HepG2 (cell line): ENCODE measurements around the gene ADGRB3. TPM values are rescaled to one million over a fixed set of nuclear protein-coding genes. Genes with fewer than 3 reads are reported as not detected.

Source experiments
- ATAC-seq: fragments of 200-7000 bp; cut with Tn5 transposase; 3 replicates; pipeline ENCODE4 v1.9.1; 2020; ENCODE audit warnings: mild to moderate bottlenecking, moderate library complexity
- BruUV-seq: library from RNA; stranded (reverse); fragments of 400-500 nt; replicated peaks from 2 replicates; lab custom pipeline; 2021; lab: Mats Ljungman, UMichigan
- CTCF ChIA-PET: fragments of 300-600 bp; formaldehyde crosslinking; extraction: SDS; loops from one replicate; lab custom pipeline; 2021; ENCODE audit warnings: low total read pairs, inconsistent platforms, low intra/inter-chr PET ratio; lab: Yijun Ruan, JAX
- POLR2A ChIA-PET: fragments of 350-600 bp; sonication (Branson Sonifier 250); formaldehyde crosslinking; loops from one replicate; lab custom pipeline; 2020; ENCODE audit warnings: antibody characterized with exemption, inconsistent platforms; lab: Yijun Ruan, JAX
- DNase-seq: peaks from one replicate; pipeline ENCODE4 v3.0.0-alpha.2; 2015; ENCODE audit warnings: low spot score
- FAIRE-seq: peaks from 3 replicates; lab custom pipeline; 2011; peaks lifted over from hg19 to GRCh38; lab: Jason Lieb, UNC
- H2AFZ ChIP-seq: one replicate; pipeline ENCODE4 v1.6.1; 2011; ENCODE audit warnings: low read length, inconsistent platforms
- H3K27ac ChIP-seq: fragments of 300-600 bp; 3 replicates; pipeline ENCODE4 v1.8.0; 2011; ENCODE audit warnings: mixed run types, mild to moderate bottlenecking, mixed read lengths, low read length, inconsistent platforms; ENCODE audit not compliant: insufficient read depth; ENCODE audit errors: extremely low read length
- H3K27me3 ChIP-seq, 2 experiments: fragments of 200-600 bp in 1 of 2; 2 replicates in 1 of 2; 3 replicates in 1 of 2; pipeline versions ENCODE4 v1.6.0 to v1.8.0; 2011; ENCODE audit warnings: low read length in 2 of 2, mild to moderate bottlenecking in 2 of 2, moderate library complexity in 2 of 2, inconsistent platforms in 1 of 2; ENCODE audit not compliant: insufficient read depth in 2 of 2, control insufficient read depth in 1 of 2
- H3K36me3 ChIP-seq, 2 experiments: fragments of 200-600 bp in 1 of 2; replicated peaks in 1 of 2; 2 replicates in 1 of 2; 3 replicates in 1 of 2; pipeline versions ENCODE4 v1.5.1 to v1.8.0; 2011; ENCODE audit warnings: low read length in 2 of 2, inconsistent platforms in 1 of 2; ENCODE audit not compliant: insufficient read depth in 2 of 2, control insufficient read depth in 1 of 2
- H3K4me1 ChIP-seq: 2 replicates; pipeline ENCODE4 v1.5.1; 2012; ENCODE audit warnings: low read length, inconsistent platforms; ENCODE audit not compliant: insufficient read depth
- H3K4me2 ChIP-seq: 2 replicates; pipeline ENCODE4 v1.6.0; 2011; ENCODE audit warnings: low read depth, low read length, inconsistent platforms
- H3K4me3 ChIP-seq, 3 experiments: fragments of 200-600 bp in 1 of 3; sonication (generic), shearing (Covaris generic) in 1 of 3; replicated peaks in 1 of 3; 2 replicates each; pipeline ENCODE4 v1.5.1; 2011 to 2016; ENCODE audit warnings: low read length in 3 of 3, inconsistent platforms in 2 of 3, low read depth in 2 of 3, mild to moderate bottlenecking in 2 of 3, control low read depth in 1 of 3, mixed read lengths in 1 of 3; ENCODE audit not compliant: insufficient read depth in 1 of 3
- H3K79me2 ChIP-seq: one replicate; pipeline ENCODE4 v1.6.1; 2011; ENCODE audit warnings: low read length, inconsistent platforms; ENCODE audit not compliant: insufficient read depth
- H3K9ac ChIP-seq: 2 replicates; pipeline ENCODE4 v1.6.0; 2011; ENCODE audit warnings: mild to moderate bottlenecking, low read depth, low read length, inconsistent platforms; ENCODE audit not compliant: insufficient read depth
- H3K9me3 ChIP-seq: 2 replicates; pipeline ENCODE4 v1.5.1; 2012; ENCODE audit warnings: mild to moderate bottlenecking, low read length
- H4K20me1 ChIP-seq: 2 replicates; pipeline ENCODE4 v1.6.0; 2011; ENCODE audit warnings: inconsistent platforms, mild to moderate bottlenecking, low read length, moderate library complexity; ENCODE audit not compliant: insufficient read depth
- CCAR2 ChIP-seq: fragments of 200-400 bp; formaldehyde crosslinking; optimal IDR thresholded peaks from 2 replicates; pipeline ENCODE3; 2018; ENCODE audit warnings: low read depth, mild to moderate bottlenecking, low read length, moderate library complexity
- HMGA1 ChIP-seq: sonication (generic); formaldehyde crosslinking; conservative IDR thresholded peaks from 2 replicates; pipeline ENCODE4 v1.4.0; 2020; ENCODE audit warnings: missing genetic modification reagents
- HNF4G ChIP-seq, 2 experiments: sonication (generic) in 1 of 2; formaldehyde crosslinking in 1 of 2; IDR thresholded peaks; 2 replicates each; pipeline versions ENCODE4 v1.4.0 to v1.6.1; 2011 to 2020; ENCODE audit warnings: borderline replicate concordance in 2 of 2, low read depth in 2 of 2, mild to moderate bottlenecking in 2 of 2, low read length in 1 of 2, missing genetic modification reagents in 1 of 2, moderate library complexity in 1 of 2
- HNRNPH1 ChIP-seq: fragments of 200-400 bp; formaldehyde crosslinking; optimal IDR thresholded peaks from 2 replicates; pipeline ENCODE3; 2017; ENCODE audit warnings: mild to moderate bottlenecking, low read depth, low read length
- KAT2B ChIP-seq: fragments of 150-350 bp; IDR thresholded peaks from 2 replicates; pipeline ENCODE4 v1.6.1; 2014; ENCODE audit warnings: low read depth, low read length, borderline replicate concordance
- LCORL ChIP-seq, 2 experiments: fragments of 450-650 bp in 1 of 2; sonication (generic) in 1 of 2; formaldehyde crosslinking in 1 of 2; IDR thresholded peaks; 2 replicates each; pipeline versions ENCODE4 v1.5.0 to v1.6.1; 2017 to 2020; ENCODE audit warnings: antibody characterized with exemption in 1 of 2, missing genetic modification reagents in 1 of 2
- MYNN ChIP-seq: sonication (generic); formaldehyde crosslinking; IDR thresholded peaks from 2 replicates; pipeline ENCODE4 v1.4.0; 2020; ENCODE audit warnings: mild to moderate bottlenecking, low read depth, missing genetic modification reagents
- PCBP1 ChIP-seq: fragments of 200-400 bp; formaldehyde crosslinking; IDR thresholded peaks from 2 replicates; pipeline ENCODE4 v1.6.1; 2017; ENCODE audit warnings: mild to moderate bottlenecking, low read depth, low read length, borderline replicate concordance
- PITX1 ChIP-seq: sonication (generic); formaldehyde crosslinking; IDR thresholded peaks from 2 replicates; pipeline ENCODE4 v1.5.1; 2020; ENCODE audit warnings: mild to moderate bottlenecking, missing genetic modification reagents
- POLR2AphosphoS2 ChIP-seq: IDR thresholded peaks from 2 replicates; pipeline ENCODE4 v1.6.1; 2011; ENCODE audit warnings: low read depth, low read length, improper control_type of control experiment
- RBAK ChIP-seq: sonication (generic); formaldehyde crosslinking; IDR thresholded peaks from 2 replicates; pipeline ENCODE4 v1.5.1; 2020; ENCODE audit warnings: mild to moderate bottlenecking, missing genetic modification reagents
- SCMH1 ChIP-seq: sonication (generic); formaldehyde crosslinking; IDR thresholded peaks from 2 replicates; pipeline ENCODE4 v1.9.0; 2021; ENCODE audit warnings: missing genetic modification reagents, mild to moderate bottlenecking, borderline replicate concordance
- ZBTB33 ChIP-seq: sonication (generic); formaldehyde crosslinking; IDR thresholded peaks from 2 replicates; pipeline ENCODE4 v1.4.0; 2020; ENCODE audit warnings: missing genetic modification reagents
- ZMYM4 ChIP-seq: sonication (generic); formaldehyde crosslinking; IDR thresholded peaks from 2 replicates; pipeline ENCODE4 v1.8.1; 2023; ENCODE audit warnings: mild to moderate bottlenecking, missing genetic modification reagents
- ZNF317 ChIP-seq: sonication (generic); formaldehyde crosslinking; IDR thresholded peaks from 2 replicates; pipeline ENCODE4 v1.5.0; 2020; ENCODE audit warnings: mild to moderate bottlenecking, missing genetic modification reagents
- ZNF362 ChIP-seq: sonication (generic); formaldehyde crosslinking; IDR thresholded peaks from 2 replicates; pipeline ENCODE4 v1.4.0; 2020; ENCODE audit warnings: missing genetic modification reagents, mild to moderate bottlenecking, borderline replicate concordance
- ZSCAN12 ChIP-seq: sonication (generic); formaldehyde crosslinking; IDR thresholded peaks from 2 replicates; pipeline ENCODE4 v1.9.0; 2021; ENCODE audit warnings: mild to moderate bottlenecking, missing genetic modification reagents
- WGBS: methylation state at CpG from one replicate; pipeline ENCODE4 v1.1.6; 2017; ENCODE audit warnings: low lambda C conversion rate; 5-methylcytosine and 5-hydroxymethylcytosine counted together
- in situ Hi-C: cut with HindIII; loops from 2 replicates; pipeline ENCODE4 v1.10.0; 2017; ENCODE audit warnings: low pct_unique_long_range_greater_than_20kb; ENCODE audit not compliant: extremely low pct_ligation_motif_present
- intact Hi-C: fragments of 100-400 bp; cut with micrococcal nuclease; formaldehyde crosslinking; loops from one replicate; pipeline ENCODE4 v1.10.0; 2022; ENCODE audit not compliant: unreplicated experiment
- polyA plus RNA-seq, 8 experiments: library from polyadenylated mRNA; depleted of rRNA in 3 of 8; stranded (reverse) in 7 of 8; unstranded in 1 of 8; fragments of >200 nt; fragmentation: Illumina TruSeq in 4 of 8; extraction: Trizol in 4 of 8; gene quantifications; 2 replicates each; pipeline versions ENCODE4 v1.2.1 to v1.2.3, GENCODE V29; 2011 to 2016; ENCODE audit warnings: low read depth in 4 of 8, missing spikeins in 1 of 8, mixed read lengths in 1 of 8; ENCODE audit not compliant: insufficient read depth in 1 of 8
- total RNA-seq, 5 experiments: library from RNA; depleted of rRNA; stranded (reverse); fragments of >200 nt; fragmentation: Illumina TruSeq; extraction: Trizol; gene quantifications; 2 replicates each; pipeline ENCODE4 v1.2.3, GENCODE V29; 2016; ENCODE audit warnings: low read depth in 1 of 5
- TF ChIP-seq, protein P1 (sequence below): sonication (generic); formaldehyde crosslinking; IDR thresholded peaks from 2 replicates; pipeline ENCODE4 v1.8.0; 2022; ENCODE audit warnings: missing genetic modification reagents, mild to moderate bottlenecking, borderline replicate concordance
- TF ChIP-seq, protein P2 (sequence below): sonication (generic); formaldehyde crosslinking; IDR thresholded peaks from 2 replicates; pipeline ENCODE4 v1.8.1; 2023; ENCODE audit warnings: mild to moderate bottlenecking, inconsistent platforms, moderate library complexity, missing genetic modification reagents, borderline replicate concordance

The ADGRB3 gene
- total and polyA plus RNA-seq, 2 of the 13 experiments (the other 11 are each of a cell fraction or from before 2014, with no cell fraction given) = not detected

DNA sequence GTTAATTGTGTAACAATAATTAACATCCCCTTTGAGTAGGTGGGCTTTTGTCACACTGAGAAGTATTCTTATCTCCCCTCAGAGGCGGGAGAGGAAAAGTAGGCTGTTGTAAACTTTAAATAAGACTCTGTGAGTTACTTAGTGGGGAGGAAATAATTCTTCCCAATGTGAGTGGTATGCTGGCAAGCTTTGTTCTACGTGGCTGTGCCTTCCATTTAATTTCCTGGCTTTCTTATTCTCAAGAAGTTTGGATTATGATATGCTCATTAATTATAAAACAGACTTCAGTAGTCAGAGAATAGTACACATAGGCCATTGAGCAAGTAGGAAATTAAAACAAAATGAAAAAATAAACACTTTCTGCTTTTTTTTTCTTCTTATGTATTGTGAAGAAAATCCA is 19.1 kb downstream of the ADGRB3 start (continued):
- TF ChIP-seq, protein P1, sequence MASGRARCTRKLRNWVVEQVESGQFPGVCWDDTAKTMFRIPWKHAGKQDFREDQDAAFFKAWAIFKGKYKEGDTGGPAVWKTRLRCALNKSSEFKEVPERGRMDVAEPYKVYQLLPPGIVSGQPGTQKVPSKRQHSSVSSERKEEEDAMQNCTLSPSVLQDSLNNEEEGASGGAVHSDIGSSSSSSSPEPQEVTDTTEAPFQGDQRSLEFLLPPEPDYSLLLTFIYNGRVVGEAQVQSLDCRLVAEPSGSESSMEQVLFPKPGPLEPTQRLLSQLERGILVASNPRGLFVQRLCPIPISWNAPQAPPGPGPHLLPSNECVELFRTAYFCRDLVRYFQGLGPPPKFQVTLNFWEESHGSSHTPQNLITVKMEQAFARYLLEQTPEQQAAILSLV (CRISPR knock-in tag) = no peak
- TF ChIP-seq HNF4G (IDR thresholded peaks at IDR 0.05; ENCODE audit: borderline replicate concordance, low read depth, low read length) (no peak), HNF4G (CRISPR knock-in tag; IDR thresholded peaks at IDR 0.05; ENCODE audit: borderline replicate concordance, low read depth) (no peak), HNRNPH1 (no peak), RBAK (CRISPR knock-in tag) (no peak), HMGA1 (CRISPR knock-in tag) (no peak), CCAR2 (no peak), MYNN (CRISPR knock-in tag) (no peak), ZSCAN12 (CRISPR knock-in tag) (no peak)
- TF ChIP-seq, protein P2, sequence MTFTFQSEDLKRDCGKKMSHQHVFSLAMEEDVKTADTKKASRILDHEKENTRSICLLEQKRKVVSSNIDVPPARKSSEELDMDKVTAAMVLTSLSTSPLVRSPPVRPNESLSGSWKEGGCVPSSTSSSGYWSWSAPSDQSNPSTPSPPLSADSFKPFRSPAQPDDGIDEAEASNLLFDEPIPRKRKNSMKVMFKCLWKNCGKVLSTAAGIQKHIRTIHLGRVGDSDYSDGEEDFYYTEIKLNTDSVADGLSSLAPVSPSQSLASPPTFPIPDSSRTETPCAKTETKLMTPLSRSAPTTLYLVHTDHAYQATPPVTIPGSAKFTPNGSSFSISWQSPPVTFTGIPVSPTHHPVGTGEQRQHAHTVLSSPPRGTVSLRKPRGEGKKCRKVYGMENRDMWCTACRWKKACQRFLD = no peak

- no peak for FAIRE-seq
- ChIA-PET CTCF (no interaction called here), POLR2A (no interaction called here)
- Histone ChIP-seq H3K27me3 (no peaks in the 10 kb centered on the region), H3K27ac (no peak overlapping the region), H3K4me3 (no peak overlapping the region), H3K79me2 (no peaks in the 10 kb centered on the region), H3K4me2 (no peak overlapping the region), H4K20me1 (no peaks in the 10 kb centered on the region), H3K4me1 (no peaks in the 10 kb centered on the region), H3K9me3 (no peaks in the 10 kb centered on the region), H3K36me3 (no peaks in the 10 kb centered on the region), H2AFZ (no peak overlapping the region), H3K9ac (no peak overlapping the region)
- ATAC-seq = no peak
- DNase-seq = no peak
- no TSS peak for BruUV-seq
- WGBS = 0% methylated on average over 1 of the region's 1 CpG
- intact Hi-C loops (no loop called here), in situ Hi-C loops (no loop called here)
- TF ChIP-seq ZNF317 (CRISPR knock-in tag) = no peak
- TF ChIP-seq POLR2AphosphoS2 = no peak
- TF ChIP-seq KAT2B = no peak
- no peak for TF ChIP-seq PCBP1
- no peak for TF ChIP-seq ZMYM4 (CRISPR knock-in tag)
- TF ChIP-seq ZBTB33 (CRISPR knock-in tag) = no peak
- TF ChIP-seq LCORL (IDR thresholded peaks at IDR 0.05) = no peak
- no peak for TF ChIP-seq LCORL (CRISPR knock-in tag; IDR thresholded peaks at IDR 0.05)
- TF ChIP-seq PITX1 = no peak
- TF ChIP-seq ZNF362 (CRISPR knock-in tag) = no peak
- no peak for TF ChIP-seq SCMH1
These were observed 19.9 kb downstream of the ADGRB3 start for GRCh38 chr6:68655028-68655427.
